ENCODE results near the gene GNG8. TPM values are rescaled to one million over a fixed set of nuclear protein-coding genes. Genes with fewer than 3 reads are reported as not detected.
A peak's percentile ranks its signal among the peaks of the same experiment; 100 is the strongest.

GNG8 gene
- polyA plus RNA-seq, 1 of the 3 experiments (the other 2 are of a cell fraction): not detected

- Histone ChIP-seq H3K4me1 (ENCODE audit: control insufficient read depth in 1 of 2, insufficient read depth in 2 of 2, low read depth in 1 of 2, low read length in 1 of 2) (peaks cover 0 to 28% of the 10 kb centered on the region in 2 experiments; a peak in 1 of 4 replicates), H3K9ac (no peak overlapping the region), H3K27me3 (ENCODE audit: insufficient read depth) (no peaks in the 10 kb centered on the region), H3K4me2 (no peak overlapping the region), H3F3A (replicated peaks; ENCODE audit: insufficient read depth) (peaks cover 4% of the 10 kb centered on the region), H3K9me3 (no peaks in the 10 kb centered on the region), H2AFZ (ENCODE audit: low read depth) (no peak overlapping the region), H3K27ac (ENCODE audit: low read depth in 2 of 2, low read length in 1 of 2) (peak overlapping the region in 1 of 2 experiments; percentile 48; a peak in 1 of 4 replicates), H3K79me2 (ENCODE audit: insufficient read depth) (peaks cover 21% of the 10 kb centered on the region), H3K4me3 (ENCODE audit: low read depth in 2 of 2, low read length in 1 of 2) (peak overlapping the region in 1 of 2 experiments; percentile 15; a peak in 1 of 4 replicates), H3K9me2 (no peaks in the 10 kb centered on the region), H4K20me1 (ENCODE audit: insufficient read depth) (peaks cover 16% of the 10 kb centered on the region), H3K36me3 (replicated peaks in 1 of 2; ENCODE audit: control insufficient read depth in 1 of 2, insufficient read depth in 2 of 2, low read length in 1 of 2) (peaks cover 19 to 53% of the 10 kb centered on the region in 2 experiments)
- ChIA-PET CTCF (interaction anchor here (2.0 to 23.7 kb wide), 3 partner anchors 7 to 119 kb away, joined by 6 to 471 read pairs (median 9); partner anchors contain the start of gene DACT3), POLR2A (interaction anchor here (1.0 to 2.7 kb wide), 2 partner anchors 11 to 21 kb away, joined by 6 to 8 read pairs; no protein-coding TSS in a partner anchor)
- WGBS (ENCODE audit: low lambda C conversion rate): 90% methylated on average over 28 of the region's 30 CpGs
- DNase-seq: peak; percentile 8
- TF ChIP-seq USF1 (IDR thresholded peaks at IDR 0.05; ENCODE audit: borderline replicate concordance, low read depth) (no peak), TAF1 (IDR thresholded peaks at IDR 0.05; ENCODE audit: borderline replicate concordance, low read depth, low read length) (no peak), SMC3 (IDR thresholded peaks at IDR 0.05; ENCODE audit: low read depth, low read length) (no peak), FOSL2 (IDR thresholded peaks at IDR 0.05; ENCODE audit: borderline replicate concordance, low read depth) (no peak), GATA2 (CRISPR knock-in tag; IDR thresholded peaks at IDR 0.05) (no peak), RAD21 (IDR thresholded peaks at IDR 0.05; ENCODE audit: low read length) (no peak), FOXJ3 (CRISPR knock-in tag; IDR thresholded peaks at IDR 0.05) (no peak), POLR2AphosphoS5 (IDR thresholded peaks at IDR 0.05; ENCODE audit: low read depth, low read length) (no peak), EZH2phosphoT487 (IDR thresholded peaks at IDR 0.05; ENCODE audit: borderline replicate concordance, low read depth) (no peak), SIN3A (IDR thresholded peaks at IDR 0.05; ENCODE audit: borderline replicate concordance, low read depth, low read length) (no peak), IRF3 (IDR thresholded peaks at IDR 0.05; ENCODE audit: low read depth, low read length) (no peak), RXRA (IDR thresholded peaks at IDR 0.05; ENCODE audit: borderline replicate concordance, low read depth) (no peak), CHD2 (IDR thresholded peaks at IDR 0.05; ENCODE audit: low read length, partially characterized antibody) (no peak), USF2 (IDR thresholded peaks at IDR 0.05; ENCODE audit: borderline replicate concordance, low read depth, low read length) (no peak), MXI1 (IDR thresholded peaks at IDR 0.05; ENCODE audit: low read depth, low read length) (no peak), MAX (IDR thresholded peaks at IDR 0.05; ENCODE audit: low read depth) (no peak)
- TF ChIP-seq, protein P1, sequence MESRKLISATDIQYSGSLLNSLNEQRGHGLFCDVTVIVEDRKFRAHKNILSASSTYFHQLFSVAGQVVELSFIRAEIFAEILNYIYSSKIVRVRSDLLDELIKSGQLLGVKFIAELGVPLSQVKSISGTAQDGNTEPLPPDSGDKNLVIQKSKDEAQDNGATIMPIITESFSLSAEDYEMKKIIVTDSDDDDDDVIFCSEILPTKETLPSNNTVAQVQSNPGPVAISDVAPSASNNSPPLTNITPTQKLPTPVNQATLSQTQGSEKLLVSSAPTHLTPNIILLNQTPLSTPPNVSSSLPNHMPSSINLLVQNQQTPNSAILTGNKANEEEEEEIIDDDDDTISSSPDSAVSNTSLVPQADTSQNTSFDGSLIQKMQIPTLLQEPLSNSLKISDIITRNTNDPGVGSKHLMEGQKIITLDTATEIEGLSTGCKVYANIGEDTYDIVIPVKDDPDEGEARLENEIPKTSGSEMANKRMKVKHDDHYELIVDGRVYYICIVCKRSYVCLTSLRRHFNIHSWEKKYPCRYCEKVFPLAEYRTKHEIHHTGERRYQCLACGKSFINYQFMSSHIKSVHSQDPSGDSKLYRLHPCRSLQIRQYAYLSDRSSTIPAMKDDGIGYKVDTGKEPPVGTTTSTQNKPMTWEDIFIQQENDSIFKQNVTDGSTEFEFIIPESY (IDR thresholded peaks at IDR 0.05; ENCODE audit: borderline replicate concordance, low read depth): no peak
Measured at GRCh38 chr19:46609511-46610412, 26.2 kb downstream of the GNG8 start.
